Liver (tissue), 4 donors: ENCODE results near the gene CAMSAP1. TPM values are rescaled to one million over a fixed set of nuclear protein-coding genes. Genes with fewer than 3 reads are reported as not detected.

ENCODE experiments used
- polyA plus RNA-seq, 2 donors: library from polyadenylated mRNA; stranded (reverse) in 1 of 2; unstranded in 1 of 2; fragments of 200-250 nt in 1 of 2; fragments of >200 nt in 1 of 2; fragmentation: Nextera tagmentation in 1 of 2; extraction: Ambion mirVana in 1 of 2; gene quantifications; one replicate each; pipeline versions ENCODE4 v1.2.1 to v1.2.3, GENCODE V29; 2013 to 2015
- total RNA-seq, 2 donors: library from RNA; depleted of rRNA; stranded (reverse); fragments of >200 nt; gene quantifications; one replicate each; pipeline ENCODE4 v1.2.3, GENCODE V29; 2014
- donor health status: healthy.
- donor health status: healthy.
- donor health status: healthy.

Gene CAMSAP1
- total and polyA plus RNA-seq, 4 donors, result 0.97 to 6.4 (median 5.1) TPM

Other genes starting within 250 kb of the CAMSAP1 start
- gene LCN9, start 244.2 kb downstream of the CAMSAP1 start, total RNA-seq, result not detected
- not detected for gene LCN9, start 244.2 kb downstream of the CAMSAP1 start, polyA plus RNA-seq
- not detected for gene SOHLH1, start 208.1 kb downstream of the CAMSAP1 start, total RNA-seq
- not detected for gene SOHLH1, start 208.1 kb downstream of the CAMSAP1 start, polyA plus RNA-seq
- under 1 TPM in 1 of 2 donors, not detected in 1; 0.08 TPM for gene KCNT1, start 205.4 kb downstream of the CAMSAP1 start, total RNA-seq
- under 1 TPM in 1 of 2 donors, not detected in 1; 0.08 TPM for gene KCNT1, start 205.4 kb downstream of the CAMSAP1 start, polyA plus RNA-seq
- 100 to 1,000 TPM in 1 of 2 donors, 10 to 100 TPM in 1; 16.4 to 115 TPM for gene UBAC1, start 53.8 kb upstream of the CAMSAP1 start, total RNA-seq
- gene UBAC1, start 53.8 kb upstream of the CAMSAP1 start, polyA plus RNA-seq, result 10 to 100 TPM; 16.2 to 16.4 TPM
- gene NACC2, start 187.7 kb upstream of the CAMSAP1 start, total RNA-seq, result 10 to 100 TPM in 1 of 2 donors, 1 to 10 TPM in 1; 6.7 to 17.8 TPM
- 10 to 100 TPM in 1 of 2 donors, 1 to 10 TPM in 1; 4.8 to 10.8 TPM for gene NACC2, start 187.7 kb upstream of the CAMSAP1 start, polyA plus RNA-seq
- 10 to 100 TPM; 16.1 to 18.2 TPM for gene TMEM250, start 211.3 kb upstream of the CAMSAP1 start, total RNA-seq
- 10 to 100 TPM in 1 of 2 donors, 1 to 10 TPM in 1; 6.7 to 19.5 TPM for gene TMEM250, start 211.3 kb upstream of the CAMSAP1 start, polyA plus RNA-seq